Erythroblast (primary cell): ENCODE results near the gene NASP.

Experiments used
- GATA1 ChIP-seq: IDR thresholded peaks from 2 replicates; pipeline ENCODE4 v1.6.1; 2011; ENCODE audit warnings: low read depth, mild to moderate bottlenecking, control low read depth, low read length, moderate library complexity
- POLR2A ChIP-seq: IDR thresholded peaks from 2 replicates; pipeline ENCODE4 v1.6.1; 2011; ENCODE audit warnings: mild to moderate bottlenecking, low read length

- no peak for TF ChIP-seq POLR2A
- TF ChIP-seq GATA1, result no peak
Observed at GRCh38 chr1:45656573-45657226, 72.9 kb downstream of the NASP start.
